Bronchial epithelial cell (primary cell): ENCODE results near the gene WNT3. TPM values are rescaled to one million over a fixed set of nuclear protein-coding genes. Genes with fewer than 3 reads are reported as not detected.

ENCODE experiments used
- DNase-seq: peaks from one replicate; pipeline ENCODE4 v3.0.0-alpha.2; 2010; ENCODE audit warnings: low read depth
- FAIRE-seq: peaks from 2 replicates; lab custom pipeline; 2011; peaks lifted over from hg19 to GRCh38; lab: Jason Lieb, UNC
- H3K27me3 ChIP-seq: 2 replicates; pipeline ENCODE4 v1.5.1; 2011; ENCODE audit warnings: low read length; ENCODE audit not compliant: control insufficient read depth, insufficient read depth
- H3K36me3 ChIP-seq: 2 replicates; pipeline ENCODE4 v1.5.1; 2011; ENCODE audit warnings: low read length; ENCODE audit not compliant: control insufficient read depth, insufficient read depth
- H3K4me3 ChIP-seq: 2 replicates; pipeline ENCODE4 v1.5.1; 2011; ENCODE audit warnings: mild to moderate bottlenecking, low read depth, low read length, control low read depth
- total RNA-seq: library from RNA; depleted of rRNA; stranded (reverse); fragments of >200 nt; gene quantifications from 2 replicates; pipeline ENCODE4 v1.2.1, GENCODE V29; 2014
- TF ChIP-seq, protein P1 (sequence below): IDR thresholded peaks from 2 replicates; pipeline ENCODE4 v1.5.1; 2011; ENCODE audit warnings: mild to moderate bottlenecking, moderate library complexity, low read length, control low read depth, inconsistent platforms; ENCODE audit not compliant: insufficient read depth, severe bottlenecking

The WNT3 gene
- total RNA-seq, 1 donor from 2014 or later, result 0.79 TPM

DNA sequence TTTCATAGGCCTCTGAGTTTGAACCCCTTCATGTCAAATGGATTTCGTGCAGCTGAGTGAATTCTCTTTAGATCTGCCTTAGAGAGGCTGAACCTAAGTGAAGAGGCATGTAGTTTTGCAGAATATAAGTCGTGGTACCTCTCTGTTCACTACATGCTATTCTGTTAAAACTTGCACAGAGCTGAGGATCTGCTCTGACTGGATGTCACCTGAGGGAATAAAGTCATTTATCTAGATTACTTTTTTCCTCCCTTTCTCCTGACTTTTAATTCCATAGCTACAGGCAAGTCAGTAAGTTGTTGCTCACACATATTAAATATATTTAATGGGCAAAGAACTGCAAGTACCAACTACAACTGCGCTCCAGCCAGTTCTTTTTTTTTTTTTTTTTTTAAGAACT lies 64.7 kb downstream of the WNT3 start:
- DNase-seq (no peak), FAIRE-seq (no peak)
- Histone ChIP-seq H3K36me3 (no peaks in the 10 kb centered on the region), H3K27me3 (no peaks in the 10 kb centered on the region), H3K4me3 (no peak overlapping the region)
- TF ChIP-seq, protein P1, sequence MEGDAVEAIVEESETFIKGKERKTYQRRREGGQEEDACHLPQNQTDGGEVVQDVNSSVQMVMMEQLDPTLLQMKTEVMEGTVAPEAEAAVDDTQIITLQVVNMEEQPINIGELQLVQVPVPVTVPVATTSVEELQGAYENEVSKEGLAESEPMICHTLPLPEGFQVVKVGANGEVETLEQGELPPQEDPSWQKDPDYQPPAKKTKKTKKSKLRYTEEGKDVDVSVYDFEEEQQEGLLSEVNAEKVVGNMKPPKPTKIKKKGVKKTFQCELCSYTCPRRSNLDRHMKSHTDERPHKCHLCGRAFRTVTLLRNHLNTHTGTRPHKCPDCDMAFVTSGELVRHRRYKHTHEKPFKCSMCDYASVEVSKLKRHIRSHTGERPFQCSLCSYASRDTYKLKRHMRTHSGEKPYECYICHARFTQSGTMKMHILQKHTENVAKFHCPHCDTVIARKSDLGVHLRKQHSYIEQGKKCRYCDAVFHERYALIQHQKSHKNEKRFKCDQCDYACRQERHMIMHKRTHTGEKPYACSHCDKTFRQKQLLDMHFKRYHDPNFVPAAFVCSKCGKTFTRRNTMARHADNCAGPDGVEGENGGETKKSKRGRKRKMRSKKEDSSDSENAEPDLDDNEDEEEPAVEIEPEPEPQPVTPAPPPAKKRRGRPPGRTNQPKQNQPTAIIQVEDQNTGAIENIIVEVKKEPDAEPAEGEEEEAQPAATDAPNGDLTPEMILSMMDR, result no peak

DNA sequence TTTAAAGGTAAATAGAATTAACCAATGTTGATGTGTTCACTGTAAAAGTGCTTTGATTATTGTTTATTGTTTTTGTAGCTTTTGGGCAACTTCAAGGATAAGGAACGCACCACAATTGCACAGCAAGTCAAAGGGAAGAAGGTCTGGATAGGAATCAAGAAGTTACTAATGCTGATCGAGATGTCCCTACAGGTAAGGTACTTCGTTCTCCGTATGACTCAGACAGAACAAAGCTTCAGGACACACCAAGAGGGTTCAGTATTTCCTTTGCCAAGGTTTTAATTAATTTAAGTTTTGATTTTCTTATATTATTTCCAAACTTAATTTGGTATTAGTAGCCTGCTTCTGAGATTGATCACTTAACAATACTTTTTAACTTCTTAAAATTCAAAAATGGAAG lies 67.1 kb downstream of the WNT3 start:
- no peaks in the 10 kb centered on the region for H3K27me3 ChIP-seq
- DNase-seq (peak; percentile 50), FAIRE-seq (no peak)
- no peak overlapping the region for H3K4me3 ChIP-seq
- no peaks in the 10 kb centered on the region for H3K36me3 ChIP-seq
- TF ChIP-seq, protein P1, result no peak

DNA sequence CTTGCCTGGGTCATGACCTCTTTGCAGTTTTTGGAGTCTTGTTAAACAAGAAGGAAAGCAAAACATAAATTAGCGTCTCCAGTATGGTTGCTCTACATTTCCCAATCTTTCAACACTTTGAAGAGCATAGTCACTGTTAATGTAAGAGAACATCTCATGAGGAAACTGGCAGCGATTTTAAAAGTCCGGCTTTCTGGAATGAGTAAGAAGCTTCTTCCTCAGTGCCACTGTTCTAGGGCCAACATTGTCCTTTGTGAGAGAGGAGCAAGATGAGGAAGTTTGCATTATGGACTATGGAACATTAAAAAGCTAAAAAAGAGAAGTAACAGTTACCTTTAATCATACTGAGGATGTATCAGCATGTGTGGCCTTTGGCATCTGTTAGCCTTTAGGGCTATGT lies 73.1 kb downstream of the WNT3 start:
- no peaks in the 10 kb centered on the region for H3K27me3 ChIP-seq
- no peak overlapping the region for H3K4me3 ChIP-seq
- FAIRE-seq (no peak), DNase-seq (no peak)
- TF ChIP-seq, protein P1, result no peak
- H3K36me3 ChIP-seq, result no peaks in the 10 kb centered on the region

DNA sequence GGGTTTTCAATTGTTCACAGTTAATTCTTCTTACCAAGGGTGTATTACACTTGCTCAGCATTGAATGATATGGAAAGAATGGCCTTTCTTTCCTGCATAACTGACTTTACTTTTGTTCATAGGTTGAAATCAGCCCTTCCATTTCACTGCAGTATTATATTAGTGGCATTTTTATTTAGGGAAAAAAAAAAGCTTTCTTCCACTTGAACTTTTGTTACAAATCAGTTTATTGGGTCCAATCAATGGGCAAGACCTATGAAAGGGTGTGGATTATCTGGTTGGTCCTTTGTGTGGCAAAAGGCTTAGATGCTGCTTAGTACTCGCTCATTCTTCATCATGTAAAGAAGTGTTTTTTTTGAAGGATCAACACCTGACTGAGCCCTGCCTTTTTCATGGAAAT lies 74.1 kb downstream of the WNT3 start:
- TF ChIP-seq, protein P1, result no peak
- no peak for DNase-seq
- FAIRE-seq, result no peak

DNA sequence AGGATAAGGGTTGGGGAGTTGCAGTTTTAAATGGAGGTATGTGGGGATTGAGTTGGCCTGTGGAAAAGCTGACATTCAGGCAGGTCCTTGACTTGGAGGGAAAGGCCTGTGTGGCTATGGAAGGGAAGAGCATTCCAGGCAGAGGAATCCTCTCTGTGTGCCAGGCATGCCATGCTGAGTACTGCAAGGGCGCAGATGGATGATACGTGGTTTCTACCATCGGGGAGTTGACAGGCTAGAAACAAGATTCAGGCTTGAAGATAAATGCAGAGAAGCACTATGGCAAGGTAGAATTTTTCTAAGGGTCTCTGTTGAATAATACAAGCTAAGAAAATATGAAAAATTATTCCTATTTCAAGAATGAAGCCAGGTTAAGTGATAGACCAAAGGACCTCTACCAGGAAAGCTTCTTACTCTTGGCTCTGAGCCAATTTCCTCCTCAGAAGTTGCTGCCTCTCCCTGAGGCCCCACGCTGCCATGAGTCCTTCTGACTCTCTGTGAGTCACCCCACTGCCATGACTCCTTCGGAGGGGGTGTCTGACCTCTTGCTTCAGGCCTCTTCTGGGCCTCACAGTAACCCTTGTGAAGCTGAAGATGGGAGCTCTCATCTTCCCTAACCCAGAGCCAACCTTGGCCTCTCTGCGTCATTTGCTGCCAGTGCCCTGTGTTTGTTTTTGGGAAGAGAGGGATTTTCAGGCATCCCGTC lies 75.8 kb downstream of the WNT3 start:
- DNase-seq (peak; percentile 94), FAIRE-seq (peak; percentile 13)
- Histone ChIP-seq H3K27me3 (no peaks in the 10 kb centered on the region), H3K36me3 (no peaks in the 10 kb centered on the region), H3K4me3 (no peak overlapping the region)
- TF ChIP-seq, protein P1, result no peak

More for the DNA sequence above, 74.1 kb downstream of the WNT3 start:
- H3K4me3 ChIP-seq, result no peak overlapping the region
- H3K36me3 ChIP-seq, result no peaks in the 10 kb centered on the region
- H3K27me3 ChIP-seq, result no peaks in the 10 kb centered on the region

DNA sequence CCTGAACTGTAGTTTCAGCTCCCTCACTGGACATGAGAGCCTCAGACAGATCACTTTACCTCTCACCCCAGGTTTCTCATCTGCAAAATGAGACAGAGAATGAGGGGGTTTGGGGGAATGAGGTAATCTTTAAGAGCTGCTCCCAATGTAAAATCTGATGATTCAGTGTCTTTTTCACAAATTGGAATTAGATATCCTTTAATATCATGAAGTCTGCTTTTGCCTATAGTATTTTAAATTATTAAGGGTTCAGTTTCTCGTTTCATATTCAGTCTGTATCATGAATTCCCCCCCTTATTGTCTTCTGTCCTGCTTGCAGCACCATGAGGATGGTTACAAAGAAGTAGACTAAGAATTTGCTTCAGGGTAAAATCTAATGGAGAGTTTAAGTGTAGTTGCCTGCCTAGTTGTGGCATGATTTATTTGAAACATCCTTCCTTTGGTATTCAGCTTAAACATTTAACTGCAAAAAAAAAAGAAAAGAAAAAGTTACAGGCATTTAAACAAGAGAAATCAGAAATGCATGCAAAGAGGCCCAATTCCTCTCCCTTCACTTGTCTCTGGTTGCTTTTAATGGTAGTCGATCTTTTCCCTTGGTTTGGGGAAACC lies 77.3 kb downstream of the WNT3 start:
- TF ChIP-seq, protein P1, result no peak
- Histone ChIP-seq H3K27me3 (no peaks in the 10 kb centered on the region), H3K4me3 (no peak overlapping the region), H3K36me3 (no peaks in the 10 kb centered on the region)
- DNase-seq, result no peak
- no peak for FAIRE-seq
